GM18519 (cell line): ENCODE data around the gene ROR2.

Experiments
- ATAC-seq: cut with Tn5 transposase; IDR thresholded peaks from one replicate; pipeline ENCODE4 v1.9.1; 2021; ENCODE audit warnings: mild to moderate bottlenecking, moderate library complexity; ENCODE audit not compliant: unreplicated experiment, low FRiP score

ROR2 gene

DNA sequence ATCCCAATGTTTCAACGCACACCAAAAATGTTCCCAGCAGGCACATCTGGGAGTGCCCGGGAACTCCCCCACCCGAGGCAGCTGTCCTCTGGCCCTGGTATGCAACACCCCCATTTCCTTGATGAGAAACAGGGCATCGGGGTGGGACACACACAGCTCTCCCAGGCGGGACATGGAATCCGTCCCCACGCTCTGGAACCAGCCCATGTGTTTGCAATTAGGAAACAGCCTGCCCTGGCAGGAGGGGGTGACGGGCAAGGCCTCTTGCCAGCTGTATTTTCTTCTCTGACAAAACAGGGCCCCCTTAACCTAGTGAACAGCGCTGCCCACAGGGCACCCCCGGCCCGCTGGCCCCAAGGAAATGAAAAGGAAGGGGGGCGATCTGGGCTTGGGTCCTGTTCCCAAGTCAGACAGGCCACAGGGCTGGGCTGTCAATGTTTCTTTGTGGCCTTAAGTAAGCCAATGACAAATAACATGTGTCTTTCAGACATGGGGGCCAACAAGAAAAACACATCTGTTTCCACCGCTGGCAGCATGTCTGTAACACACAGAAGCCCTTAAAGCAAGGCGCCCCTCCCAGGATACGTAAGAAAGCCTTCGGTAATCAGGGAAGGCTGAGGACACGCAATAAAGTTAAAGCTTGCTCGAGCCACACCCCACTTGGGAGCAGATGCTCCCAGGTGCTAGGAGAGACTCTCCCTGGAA is 125.3 kb downstream of the ROR2 start:
- no peak for ATAC-seq

GRCh38 chr9:91824151-91824550 is 125.9 kb downstream of the ROR2 start:
- ATAC-seq, result no peak

DNA sequence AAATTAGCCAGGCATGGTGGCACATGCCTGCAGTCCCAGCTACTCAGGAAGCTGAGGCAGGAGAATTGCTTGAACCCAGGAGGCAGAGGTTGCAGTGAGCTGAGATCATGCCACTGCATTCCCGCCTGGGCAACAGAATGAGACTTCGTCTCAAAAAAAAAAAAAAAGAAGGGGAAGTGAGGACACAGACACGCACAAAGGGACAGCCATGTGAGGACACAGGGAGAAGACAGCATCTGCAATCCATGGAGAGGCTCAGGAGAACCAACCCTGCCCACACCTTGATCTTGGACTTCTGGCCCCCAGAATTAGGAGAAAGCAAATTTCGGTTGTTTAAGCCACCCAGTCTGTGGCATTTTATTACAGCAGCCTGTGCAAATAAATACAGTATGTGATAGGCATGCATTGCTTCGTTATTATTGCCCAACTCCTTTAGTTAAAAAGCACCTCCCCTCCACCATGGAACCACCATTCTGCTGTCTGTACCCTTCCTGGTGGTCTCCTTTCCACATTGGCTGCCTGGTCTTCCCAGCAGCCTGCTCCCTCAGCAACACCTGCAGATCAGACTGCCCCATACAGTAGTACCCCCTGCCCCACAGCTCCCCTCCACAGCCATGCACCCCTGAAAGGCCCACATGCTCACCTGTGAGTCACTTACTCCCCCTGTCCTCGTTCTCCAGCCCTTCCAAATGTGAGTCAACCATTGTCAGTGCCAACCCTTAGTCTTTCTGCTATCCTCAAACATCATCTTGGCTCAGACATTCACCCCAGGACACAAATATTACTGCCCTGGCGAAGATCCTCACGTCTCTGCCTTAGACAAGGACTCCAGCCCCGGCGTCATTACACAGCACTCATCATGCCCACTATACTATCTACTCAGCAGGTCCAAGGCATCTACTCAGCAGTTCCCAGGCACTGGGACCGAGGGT is 128.8 kb downstream of the ROR2 start:
- no peak for ATAC-seq

- no peak for ATAC-seq
Measured at GRCh38 chr9:91820126-91820750, 129.8 kb downstream of the ROR2 start.

DNA sequence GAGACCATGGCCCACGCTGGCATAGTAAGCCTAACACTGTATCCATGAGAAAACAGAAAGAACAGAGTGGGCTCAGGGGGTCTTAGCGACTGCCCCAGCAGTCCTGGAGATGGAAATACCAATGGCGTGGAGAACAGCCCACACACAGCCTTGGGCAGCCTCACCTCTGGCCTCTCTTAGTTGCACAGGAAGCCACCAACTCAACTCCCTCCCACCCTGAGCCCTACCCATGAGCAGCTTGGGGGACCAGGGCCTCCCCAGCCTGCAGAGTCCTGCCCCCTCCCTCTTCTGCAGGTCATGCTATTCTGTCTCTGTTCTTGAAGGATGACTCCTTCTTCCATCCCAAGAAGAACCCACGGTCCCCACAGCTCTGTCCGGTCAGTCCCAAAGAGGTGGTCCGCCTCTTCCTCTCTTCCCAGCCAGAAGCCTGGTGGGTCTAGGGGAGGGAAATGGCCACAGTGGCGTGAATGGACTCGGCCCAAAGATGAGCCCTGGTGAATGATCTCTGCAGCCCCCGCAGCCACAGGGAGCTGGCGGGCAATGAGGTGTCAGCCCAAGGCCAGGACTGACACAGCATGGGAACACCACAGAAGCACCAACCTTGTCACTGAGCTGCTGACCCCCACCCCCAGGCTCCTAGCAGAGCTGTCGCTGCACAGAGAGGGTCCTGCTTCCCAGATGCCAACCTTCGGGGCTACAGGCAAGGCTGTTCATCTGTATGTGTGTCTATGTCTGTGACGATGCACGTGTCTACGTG is 131.2 kb downstream of the ROR2 start:
- no peak for ATAC-seq

- no peak for ATAC-seq
Measured at GRCh38 chr9:91818225-91818585, 131.8 kb downstream of the ROR2 start.

GRCh38 chr9:91817493-91818224 is 132.4 kb downstream of the ROR2 start:
- ATAC-seq, result no peak

- ATAC-seq, result no peak
Measured at GRCh38 chr9:91817106-91817492, 132.9 kb downstream of the ROR2 start.

DNA sequence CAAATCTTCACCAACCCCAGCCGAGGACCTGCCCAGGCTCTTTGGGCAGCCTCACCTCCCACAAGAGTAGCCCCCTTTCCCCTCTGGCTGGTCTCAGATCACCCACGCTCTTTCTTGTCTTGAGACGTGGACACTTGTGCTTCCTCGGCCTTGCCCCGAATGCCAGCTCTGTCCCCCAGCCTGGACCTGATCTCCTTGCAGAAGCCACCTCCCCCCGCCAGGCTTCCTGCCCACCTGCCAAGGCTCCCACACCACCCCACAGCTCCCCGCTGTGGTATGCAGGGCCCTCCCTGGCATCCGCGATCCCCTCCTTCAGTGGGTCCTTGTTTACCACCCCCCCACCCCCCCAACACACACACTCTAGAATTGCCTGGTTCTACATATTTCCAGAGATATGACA is 133.7 kb downstream of the ROR2 start:
- no peak for ATAC-seq

DNA sequence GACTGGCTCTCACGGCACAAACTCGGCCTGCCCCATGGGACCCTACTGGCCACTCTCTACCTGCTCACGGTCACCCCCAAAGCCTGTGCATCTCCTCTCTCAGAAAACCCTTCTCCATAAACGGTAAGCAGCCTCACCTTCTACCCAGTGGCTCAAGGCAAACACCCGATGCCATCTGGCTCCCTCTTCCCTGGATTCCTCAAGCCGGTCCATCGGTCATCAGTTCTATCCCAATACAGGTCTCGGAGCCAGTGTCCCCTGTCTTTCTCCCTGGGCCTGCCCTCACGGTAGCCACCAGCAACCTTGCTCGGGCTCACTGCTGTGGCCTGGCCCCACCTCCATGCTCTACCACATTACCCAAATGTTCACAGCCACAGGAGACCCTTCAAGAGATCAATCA is 134.1 kb downstream of the ROR2 start:
- no peak for ATAC-seq

- ATAC-seq, result no peak
Measured at GRCh38 chr9:91814753-91815152, 135.3 kb downstream of the ROR2 start.

- ATAC-seq, result no peak
Measured at GRCh38 chr9:91814201-91814600, 135.8 kb downstream of the ROR2 start.

DNA sequence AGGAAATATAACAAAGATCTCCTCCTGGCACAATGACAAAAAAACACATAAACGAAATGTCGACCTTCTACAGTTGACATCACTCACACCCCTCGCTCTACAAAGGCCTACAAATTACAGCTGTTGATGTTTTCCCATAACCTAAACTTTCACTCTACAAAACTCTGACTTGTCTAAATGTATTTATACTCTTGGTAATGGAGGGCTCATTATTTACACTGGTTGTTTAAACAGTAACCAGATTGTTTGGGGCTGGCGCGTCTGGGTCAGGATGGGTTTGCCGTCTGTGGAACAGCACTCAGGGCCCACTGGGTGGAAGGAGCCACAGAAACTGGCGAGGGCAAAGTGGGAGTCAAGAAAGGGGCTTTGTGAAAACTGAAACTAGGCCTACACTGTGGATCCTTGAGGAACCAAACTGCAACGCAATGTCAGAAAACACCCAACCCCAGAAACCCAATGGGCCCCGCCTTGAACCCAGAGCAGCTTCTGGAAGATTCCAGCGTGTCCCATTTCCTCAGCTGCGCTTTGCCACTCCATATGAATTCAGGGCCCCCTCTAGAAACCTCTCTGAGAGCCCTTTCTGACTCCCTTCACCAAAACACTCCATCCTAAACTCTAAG is 136.7 kb downstream of the ROR2 start:
- ATAC-seq, result no peak

GRCh38 chr9:91812191-91812590 is 137.8 kb downstream of the ROR2 start:
- no peak for ATAC-seq

DNA sequence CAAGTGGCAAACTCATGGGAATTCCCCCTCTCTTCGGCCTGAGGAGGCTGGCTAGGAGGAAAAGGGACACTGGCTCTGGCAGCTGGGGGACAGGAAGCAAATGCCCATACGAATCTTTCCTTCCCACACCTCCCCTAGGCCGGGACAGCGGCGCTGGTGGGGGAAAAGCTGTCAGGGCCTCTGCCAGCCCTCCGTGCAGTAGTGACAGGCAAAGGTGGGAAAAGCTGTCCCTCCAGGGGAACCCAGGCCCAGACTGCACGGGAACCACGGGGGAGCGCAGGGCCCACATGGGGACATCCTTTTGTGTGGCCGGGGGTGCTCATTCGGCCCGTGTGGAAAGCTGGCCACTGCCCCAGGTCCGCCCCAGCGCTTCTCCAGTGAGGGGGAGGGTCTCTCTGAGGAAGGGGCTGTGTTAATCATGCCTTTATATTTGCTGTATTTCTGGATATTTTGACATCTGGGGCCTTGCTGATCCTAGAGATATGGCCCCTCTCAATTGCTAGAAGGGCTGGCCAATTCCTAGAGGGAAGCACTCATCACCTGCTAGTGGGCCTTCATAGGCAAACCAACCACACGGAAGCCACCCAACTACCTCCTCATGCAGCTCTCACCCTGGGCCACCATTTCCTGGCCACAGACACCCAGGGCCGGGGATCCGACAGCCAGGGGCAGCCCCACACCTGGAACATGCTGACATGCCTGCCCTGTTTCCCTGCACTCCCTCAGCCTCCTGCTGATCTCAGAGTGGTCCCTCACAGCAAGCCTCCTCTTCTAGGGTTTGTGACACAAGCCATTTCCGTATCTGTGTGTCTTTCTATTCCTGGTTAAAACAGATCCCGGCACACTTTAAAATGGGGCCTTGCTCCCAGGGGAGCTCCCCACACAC is 138.8 kb downstream of the ROR2 start:
- ATAC-seq, result no peak

DNA sequence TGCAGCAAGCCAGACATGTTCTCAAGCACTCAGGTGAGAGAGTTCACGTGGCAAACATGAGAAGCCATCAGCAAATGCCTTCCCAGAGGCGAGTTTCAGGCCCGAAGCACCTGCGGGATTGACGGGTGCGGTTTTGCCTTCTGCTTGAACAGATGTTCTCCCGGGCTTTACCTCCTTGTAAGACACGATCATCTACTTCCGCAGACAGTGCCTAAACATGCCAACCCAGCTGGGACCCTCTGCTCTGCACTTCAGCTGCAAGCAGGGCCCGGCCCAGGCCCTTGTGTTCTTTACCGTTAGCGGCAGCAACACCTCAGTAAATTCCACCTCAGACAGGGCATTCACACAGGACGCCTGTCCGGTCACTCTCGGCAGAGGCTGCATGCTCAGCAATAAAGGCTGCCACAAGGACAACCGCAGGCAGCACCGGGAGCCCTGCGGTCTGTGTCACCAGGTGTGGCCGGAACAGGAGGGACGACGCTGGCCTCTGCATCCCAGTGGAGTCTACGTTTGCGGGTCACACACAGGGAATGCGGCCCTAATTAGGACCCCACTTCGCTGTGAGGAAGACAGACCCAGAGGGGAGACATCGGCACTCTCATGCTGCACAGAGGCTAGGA is 139.6 kb downstream of the ROR2 start:
- ATAC-seq, result no peak

DNA sequence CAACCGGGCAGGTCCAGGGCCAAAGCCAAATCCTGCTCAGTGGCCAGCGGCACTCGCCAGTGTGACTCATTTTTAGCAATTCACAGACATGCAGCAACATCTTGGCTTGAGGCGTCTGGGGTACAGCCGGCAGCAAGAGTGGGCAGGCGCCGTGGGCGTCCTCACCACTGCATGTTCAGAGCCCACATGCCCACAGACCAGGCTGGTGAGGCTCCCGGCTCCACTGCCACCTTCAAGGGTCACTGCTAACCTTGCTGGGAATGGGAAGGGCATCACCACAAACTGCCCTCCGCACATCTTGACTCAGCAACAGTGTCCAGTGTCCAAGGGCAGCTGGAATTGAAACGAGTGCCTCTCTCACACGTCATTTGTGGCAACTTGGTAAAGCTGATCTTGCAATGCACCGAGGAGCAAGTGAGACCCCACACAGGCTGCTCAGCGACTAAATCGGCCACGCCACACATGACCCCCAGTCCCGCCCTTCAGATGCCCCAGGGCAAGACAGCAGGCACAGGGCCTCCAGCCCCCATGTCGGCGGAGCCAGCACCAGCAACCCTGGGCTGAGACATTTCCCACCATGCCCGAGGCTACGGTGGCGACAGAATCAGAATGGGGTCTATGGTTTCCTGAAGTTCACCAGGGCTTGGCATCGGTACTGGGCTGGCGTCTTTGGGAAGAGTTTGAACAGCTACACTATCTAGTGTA is 140.3 kb downstream of the ROR2 start:
- no peak for ATAC-seq
